ENCODE data around the gene HFE.
A peak's percentile ranks its signal among the peaks of the same experiment; 100 is the strongest.
"Not testable (repeated sequence)": the region's sequence is repeated elsewhere in the genome, so short reads cannot be mapped to it uniquely, and the experiment has no call there.

HFE gene, protein sequence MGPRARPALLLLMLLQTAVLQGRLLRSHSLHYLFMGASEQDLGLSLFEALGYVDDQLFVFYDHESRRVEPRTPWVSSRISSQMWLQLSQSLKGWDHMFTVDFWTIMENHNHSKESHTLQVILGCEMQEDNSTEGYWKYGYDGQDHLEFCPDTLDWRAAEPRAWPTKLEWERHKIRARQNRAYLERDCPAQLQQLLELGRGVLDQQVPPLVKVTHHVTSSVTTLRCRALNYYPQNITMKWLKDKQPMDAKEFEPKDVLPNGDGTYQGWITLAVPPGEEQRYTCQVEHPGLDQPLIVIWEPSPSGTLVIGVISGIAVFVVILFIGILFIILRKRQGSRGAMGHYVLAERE

DNA sequence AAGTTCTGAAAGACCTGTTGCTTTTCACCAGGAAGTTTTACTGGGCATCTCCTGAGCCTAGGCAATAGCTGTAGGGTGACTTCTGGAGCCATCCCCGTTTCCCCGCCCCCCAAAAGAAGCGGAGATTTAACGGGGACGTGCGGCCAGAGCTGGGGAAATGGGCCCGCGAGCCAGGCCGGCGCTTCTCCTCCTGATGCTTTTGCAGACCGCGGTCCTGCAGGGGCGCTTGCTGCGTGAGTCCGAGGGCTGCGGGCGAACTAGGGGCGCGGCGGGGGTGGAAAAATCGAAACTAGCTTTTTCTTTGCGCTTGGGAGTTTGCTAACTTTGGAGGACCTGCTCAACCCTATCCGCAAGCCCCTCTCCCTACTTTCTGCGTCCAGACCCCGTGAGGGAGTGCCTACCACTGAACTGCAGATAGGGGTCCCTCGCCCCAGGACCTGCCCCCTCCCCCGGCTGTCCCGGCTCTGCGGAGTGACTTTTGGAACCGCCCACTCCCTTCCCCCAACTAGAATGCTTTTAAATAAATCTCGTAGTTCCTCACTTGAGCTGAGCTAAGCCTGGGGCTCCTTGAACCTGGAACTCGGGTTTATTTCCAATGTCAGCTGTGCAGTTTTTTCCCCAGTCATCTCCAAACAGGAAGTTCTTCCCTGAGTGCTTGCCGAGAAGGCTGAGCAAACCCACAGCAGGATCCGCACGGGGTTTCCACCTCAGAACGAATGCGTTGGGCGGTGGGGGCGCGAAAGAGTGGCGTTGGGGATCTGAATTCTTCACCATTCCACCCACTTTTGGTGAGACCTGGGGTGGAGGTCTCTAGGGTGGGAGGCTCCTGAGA is at the start of gene HFE:
Gene HFE (plus strand): TSS at position 146 of the 832 bp plus-strand sequence. CDS start 12 bp downstream, at position 158.
- peaks cover 9% of the 10 kb centered on the region for H3K36me3 Mint-ChIP-seq
- peaks cover 41% of the 10 kb centered on the region for H3K4me1 Mint-ChIP-seq
- no peaks in the 10 kb centered on the region for H3K27me3 Mint-ChIP-seq
- peaks cover under 1% of the 10 kb centered on the region for H3K9me3 Mint-ChIP-seq
- H3K4me3 Mint-ChIP-seq: peak within 1 kb of the TSS; percentile 93
- peak within 1 kb of the TSS; percentile 85 for H3K27ac Mint-ChIP-seq
- peak; percentile 60 for ATAC-seq

DNA sequence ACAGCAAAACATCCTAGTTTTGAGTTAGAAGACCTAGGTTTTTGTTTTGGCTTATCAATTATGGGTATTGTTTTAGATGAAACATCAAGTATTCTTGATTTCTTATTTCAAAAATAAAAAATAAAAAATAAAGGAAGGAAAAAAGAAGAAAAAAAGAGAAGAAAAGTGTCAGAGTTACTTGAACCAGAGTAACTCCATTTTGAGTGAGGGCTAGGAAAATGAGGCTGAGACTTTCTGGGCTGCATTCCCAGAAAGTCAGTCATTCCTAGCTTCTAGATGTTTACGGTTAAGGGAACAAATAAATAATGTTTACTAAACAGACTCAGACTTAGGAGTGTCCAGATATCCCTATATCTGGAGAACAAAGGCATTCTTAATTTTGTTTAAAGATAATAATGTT is 45.3 kb upstream of the HFE start:
- Mint-ChIP-seq H3K9me3 (peaks cover 2% of the 10 kb centered on the region), H3K27me3 (no peaks in the 10 kb centered on the region), H3K4me3 (no peak overlapping the region), H3K27ac (peak overlapping the region; percentile 95), H3K36me3 (no peaks in the 10 kb centered on the region), H3K4me1 (peaks cover 22% of the 10 kb centered on the region)
- ATAC-seq: no peak

DNA sequence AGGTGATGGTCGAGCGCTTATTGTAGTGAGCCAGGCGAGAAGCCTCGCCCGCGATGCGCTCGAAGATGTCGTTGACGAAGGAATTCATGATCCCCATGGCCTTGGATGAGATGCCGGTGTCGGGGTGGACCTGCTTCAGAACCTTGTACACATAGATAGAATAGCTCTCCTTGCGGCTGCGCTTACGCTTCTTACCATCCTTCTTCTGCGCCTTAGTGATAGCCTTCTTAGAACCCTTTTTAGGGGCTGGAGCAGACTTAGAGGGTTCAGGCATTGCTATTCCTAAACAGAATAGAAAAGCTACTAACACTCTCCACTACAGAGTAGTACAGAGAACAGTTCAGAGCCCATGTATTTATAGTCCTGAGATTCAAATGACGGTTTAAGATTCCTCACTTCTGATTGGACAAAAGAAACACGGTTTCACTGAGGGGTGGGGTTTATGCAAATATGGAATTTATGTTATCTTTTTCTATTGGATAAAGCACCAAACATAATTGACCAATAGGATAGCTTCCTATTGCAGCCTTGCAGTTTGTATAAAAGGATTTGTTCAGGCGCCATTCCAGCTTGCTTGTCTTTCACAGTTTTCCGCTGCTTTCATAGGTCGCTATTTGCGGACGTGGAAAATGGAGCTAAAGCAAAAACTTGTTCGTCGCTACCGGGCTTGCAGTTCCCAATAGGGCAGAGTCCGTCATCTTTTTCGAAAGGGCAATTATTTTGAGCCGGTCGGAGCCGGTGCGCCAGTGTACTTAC is 43.7 kb upstream of the HFE start:
- no peaks in the 10 kb centered on the region for H3K36me3 Mint-ChIP-seq
- H3K27me3 Mint-ChIP-seq: no peaks in the 10 kb centered on the region
- peaks cover 22% of the 10 kb centered on the region for H3K4me1 Mint-ChIP-seq
- ATAC-seq: peak; percentile 89
- peaks cover 2% of the 10 kb centered on the region for H3K9me3 Mint-ChIP-seq
- H3K27ac Mint-ChIP-seq: peak overlapping the region; percentile 95
- peak overlapping the region; percentile 80 for H3K4me3 Mint-ChIP-seq

DNA sequence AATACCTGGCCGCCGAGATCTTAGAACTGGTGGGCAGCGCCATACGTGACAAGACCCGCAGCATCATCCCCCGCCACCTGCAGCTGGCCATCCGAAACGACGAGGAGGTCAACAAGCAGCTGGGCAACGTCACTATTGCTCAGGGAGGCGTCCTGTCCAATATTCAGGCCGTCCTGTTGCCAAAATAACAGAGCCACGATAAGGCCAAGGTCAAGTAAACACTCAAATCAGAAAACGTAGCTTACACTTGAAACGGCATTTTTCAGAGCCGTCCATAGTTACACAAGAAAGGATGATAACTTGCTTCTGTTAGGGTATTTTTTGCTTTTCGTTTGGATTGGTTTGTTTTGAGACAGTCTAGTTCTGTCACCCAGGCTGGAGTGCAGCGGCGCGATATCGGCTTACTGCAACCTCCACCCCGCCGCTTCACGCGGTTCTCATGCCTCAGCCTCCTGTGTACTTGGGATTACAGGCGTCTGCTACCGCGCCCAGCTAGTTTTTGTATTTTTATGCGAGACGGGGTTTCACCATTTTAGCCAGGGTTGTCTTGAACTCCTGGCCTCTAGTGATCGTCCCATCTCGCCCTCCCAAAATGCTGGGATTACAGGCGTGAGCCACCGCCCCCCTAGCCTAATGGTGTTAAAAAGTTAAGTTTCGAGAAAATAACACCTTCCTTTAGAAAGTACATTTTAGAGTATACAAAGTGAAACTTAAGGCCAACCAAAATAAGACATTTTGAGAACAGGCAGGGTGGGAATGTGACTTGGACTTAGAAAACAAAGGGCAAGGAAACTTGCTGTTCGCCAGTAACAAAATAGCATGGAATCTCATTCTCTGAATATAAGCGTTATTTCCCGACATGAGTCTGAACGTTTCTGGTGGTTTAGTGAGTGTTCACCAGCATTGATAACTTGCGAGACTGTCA is 42.8 kb upstream of the HFE start:
- Mint-ChIP-seq H3K4me1 (peaks cover 22% of the 10 kb centered on the region), H3K4me3 (peak overlapping the region; percentile 80), H3K27me3 (no peaks in the 10 kb centered on the region), H3K36me3 (no peaks in the 10 kb centered on the region), H3K9me3 (peaks cover 2% of the 10 kb centered on the region), H3K27ac (peak overlapping the region; percentile 95)
- ATAC-seq: peak; percentile 57

DNA sequence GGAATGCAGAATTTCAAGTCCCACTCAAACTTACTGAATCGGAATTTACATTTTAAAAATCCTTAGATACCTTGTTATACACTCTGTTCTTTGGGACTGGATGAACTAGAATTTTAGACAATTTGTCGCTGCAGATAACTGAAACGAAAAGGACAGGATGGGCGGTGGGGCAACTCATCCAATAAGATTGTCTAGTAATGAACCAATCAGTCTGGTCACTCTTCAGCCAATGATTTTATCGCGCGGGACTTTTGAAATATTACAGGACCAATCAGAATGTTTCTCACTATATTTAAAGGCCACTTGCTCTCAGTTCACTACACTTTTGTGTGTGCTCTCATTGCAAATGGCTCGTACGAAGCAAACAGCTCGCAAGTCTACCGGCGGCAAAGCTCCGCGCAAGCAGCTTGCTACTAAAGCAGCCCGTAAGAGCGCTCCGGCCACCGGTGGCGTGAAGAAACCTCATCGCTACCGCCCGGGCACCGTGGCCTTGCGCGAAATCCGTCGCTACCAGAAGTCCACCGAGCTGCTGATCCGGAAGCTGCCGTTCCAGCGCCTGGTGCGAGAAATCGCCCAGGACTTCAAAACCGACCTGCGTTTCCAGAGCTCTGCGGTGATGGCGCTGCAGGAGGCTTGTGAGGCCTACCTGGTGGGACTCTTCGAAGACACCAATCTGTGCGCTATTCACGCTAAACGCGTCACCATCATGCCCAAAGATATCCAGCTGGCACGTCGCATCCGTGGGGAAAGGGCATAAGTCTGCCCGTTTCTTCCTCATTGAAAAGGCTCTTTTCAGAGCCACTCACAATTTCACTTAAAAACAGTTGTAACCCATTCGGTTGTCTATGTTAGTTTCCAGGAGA is 41.9 kb upstream of the HFE start:
- peak; percentile 79 for ATAC-seq

DNA sequence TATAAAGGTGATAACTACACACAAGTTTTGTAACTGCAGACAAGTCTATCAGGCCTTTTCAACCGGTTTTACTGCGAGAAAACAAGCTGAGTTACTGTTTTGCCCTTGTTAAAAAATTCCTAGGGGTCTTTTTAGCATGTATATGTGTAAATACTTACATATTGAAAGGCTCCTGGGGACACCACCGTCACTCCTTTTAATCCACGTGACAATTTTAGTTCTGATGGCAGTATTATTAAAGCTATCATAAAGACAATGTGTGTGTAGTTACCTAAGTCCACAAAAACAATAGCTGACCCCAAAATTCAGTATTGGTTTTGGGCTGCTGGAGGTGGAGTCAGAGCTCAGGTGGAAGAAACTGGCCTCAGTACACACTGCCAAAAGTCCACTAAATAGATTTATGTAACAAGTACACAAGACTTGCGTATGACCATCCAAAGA is 41.3 kb upstream of the HFE start:
- Mint-ChIP-seq H3K4me3 (peak overlapping the region; percentile 80), H3K9me3 (peaks cover 2% of the 10 kb centered on the region), H3K36me3 (no peaks in the 10 kb centered on the region), H3K27me3 (no peaks in the 10 kb centered on the region), H3K27ac (peak overlapping the region; percentile 95), H3K4me1 (peaks cover 22% of the 10 kb centered on the region)
- no peak for ATAC-seq

More for the DNA sequence above, 41.9 kb upstream of the HFE start:
- Mint-ChIP-seq H3K4me1 (peaks cover 22% of the 10 kb centered on the region), H3K36me3 (no peaks in the 10 kb centered on the region), H3K4me3 (peak overlapping the region; percentile 80), H3K9me3 (peaks cover 2% of the 10 kb centered on the region), H3K27ac (peak overlapping the region; percentile 95), H3K27me3 (no peaks in the 10 kb centered on the region)

DNA sequence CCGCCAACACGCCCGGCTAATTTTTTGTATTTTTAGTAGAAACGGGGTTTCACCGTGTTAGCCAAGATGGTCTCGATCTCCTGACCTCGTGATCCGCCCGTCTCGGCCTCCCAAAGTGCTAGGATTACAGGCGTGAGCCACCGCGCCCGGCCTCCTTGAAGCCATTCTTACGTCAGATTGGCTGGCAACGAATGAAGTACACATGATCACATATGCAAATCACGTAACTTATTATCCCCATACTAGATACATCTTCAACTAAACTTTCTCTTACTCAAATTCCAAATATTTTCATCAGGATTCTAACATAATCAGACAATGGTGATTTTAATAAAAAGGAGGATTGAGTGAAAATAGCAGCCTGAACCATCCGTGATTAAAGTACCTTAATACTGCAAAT is 39.9 kb upstream of the HFE start:
- H3K27me3 Mint-ChIP-seq, H3K27ac Mint-ChIP-seq, H3K9me3 Mint-ChIP-seq, H3K36me3 Mint-ChIP-seq, H3K4me3 Mint-ChIP-seq, ATAC-seq: not testable (repeated sequence)
- H3K4me1 Mint-ChIP-seq: peaks cover 22% of the 10 kb centered on the region

DNA sequence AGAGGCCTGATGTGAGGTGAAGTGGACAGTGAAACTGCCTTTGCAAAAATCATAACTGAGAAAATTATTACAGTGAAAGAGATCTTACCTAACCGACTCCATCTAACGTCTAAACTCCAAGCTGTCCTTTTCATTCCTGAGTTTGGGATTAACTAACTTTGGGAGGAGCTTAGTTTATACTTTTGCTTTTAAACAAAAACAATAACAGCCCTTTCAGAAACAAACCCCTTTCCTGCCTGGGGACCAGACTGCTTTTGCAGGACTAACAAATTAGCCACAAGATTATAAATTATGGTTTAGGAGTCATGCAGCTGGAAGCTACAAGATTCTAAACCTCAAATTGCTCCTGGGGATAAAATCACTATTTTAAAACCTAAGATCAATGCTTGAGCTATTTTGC is 38.6 kb upstream of the HFE start:
- Mint-ChIP-seq H3K36me3 (no peaks in the 10 kb centered on the region), H3K9me3 (no peaks in the 10 kb centered on the region), H3K4me3 (no peak overlapping the region), H3K27ac (no peak overlapping the region), H3K27me3 (no peaks in the 10 kb centered on the region), H3K4me1 (peaks cover 16% of the 10 kb centered on the region)
- no peak for ATAC-seq

DNA sequence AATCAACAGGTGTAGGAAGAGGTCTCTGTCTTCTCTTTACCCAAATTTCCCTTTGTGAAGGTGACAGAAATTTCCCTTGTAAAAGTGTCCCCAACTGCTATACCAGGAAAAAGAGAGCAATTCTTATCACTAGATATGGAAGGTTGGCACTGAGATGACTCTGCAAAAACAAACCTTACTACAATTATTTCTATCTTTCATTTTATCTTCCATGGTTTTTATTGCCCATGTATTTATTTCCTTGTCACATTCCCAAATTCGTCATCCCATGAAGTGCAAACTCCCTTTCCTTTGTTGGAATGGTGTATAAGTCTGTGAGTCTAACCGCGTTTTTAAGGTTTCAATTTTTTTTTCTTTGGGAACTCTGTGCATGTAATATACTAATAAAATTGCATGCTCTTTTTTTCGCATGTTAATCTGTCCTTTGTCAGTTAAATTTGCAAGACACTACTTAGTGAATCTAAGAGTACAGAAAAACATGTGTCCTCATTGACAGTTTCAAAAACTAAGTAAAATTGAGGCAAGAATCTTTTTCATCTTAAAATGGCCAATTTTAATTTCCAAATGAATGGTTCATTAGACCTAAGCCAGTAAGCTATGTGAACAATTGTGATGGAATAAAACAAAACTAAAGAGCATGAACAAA is 35.4 kb upstream of the HFE start:
- no peak for ATAC-seq
- Mint-ChIP-seq H3K9me3 (no peaks in the 10 kb centered on the region), H3K27ac (no peak overlapping the region), H3K27me3 (no peaks in the 10 kb centered on the region), H3K4me3 (no peak overlapping the region), H3K4me1 (peaks cover 10% of the 10 kb centered on the region), H3K36me3 (no peaks in the 10 kb centered on the region)

DNA sequence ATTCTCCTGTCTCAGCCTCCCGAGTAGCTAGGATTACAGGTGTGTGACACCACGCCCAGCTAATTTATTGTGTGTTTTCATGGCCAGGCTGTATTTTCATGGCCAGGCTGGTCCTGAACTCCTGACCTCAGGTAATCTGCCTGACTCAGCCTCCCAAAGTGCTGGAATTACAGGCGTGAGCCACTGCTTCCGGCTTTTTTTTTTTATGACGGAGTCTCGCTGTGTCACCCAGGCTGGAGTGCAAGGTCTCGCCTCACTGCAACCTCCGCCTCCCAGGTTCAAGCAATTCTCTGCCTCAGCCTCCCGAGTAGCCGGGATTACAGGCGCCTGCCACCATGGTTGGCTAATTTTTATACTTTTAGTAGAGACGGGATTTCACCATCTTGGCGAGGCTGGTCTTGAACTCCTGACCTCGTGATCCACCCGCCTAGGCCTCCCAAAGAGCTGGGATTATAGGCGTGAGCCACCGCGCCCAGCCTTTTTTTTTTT is 34.4 kb upstream of the HFE start:
- not testable (repeated sequence) for H3K36me3 Mint-ChIP-seq, H3K9me3 Mint-ChIP-seq, H3K4me3 Mint-ChIP-seq, H3K27ac Mint-ChIP-seq, ATAC-seq, H3K27me3 Mint-ChIP-seq
- peaks cover 13% of the 10 kb centered on the region for H3K4me1 Mint-ChIP-seq

DNA sequence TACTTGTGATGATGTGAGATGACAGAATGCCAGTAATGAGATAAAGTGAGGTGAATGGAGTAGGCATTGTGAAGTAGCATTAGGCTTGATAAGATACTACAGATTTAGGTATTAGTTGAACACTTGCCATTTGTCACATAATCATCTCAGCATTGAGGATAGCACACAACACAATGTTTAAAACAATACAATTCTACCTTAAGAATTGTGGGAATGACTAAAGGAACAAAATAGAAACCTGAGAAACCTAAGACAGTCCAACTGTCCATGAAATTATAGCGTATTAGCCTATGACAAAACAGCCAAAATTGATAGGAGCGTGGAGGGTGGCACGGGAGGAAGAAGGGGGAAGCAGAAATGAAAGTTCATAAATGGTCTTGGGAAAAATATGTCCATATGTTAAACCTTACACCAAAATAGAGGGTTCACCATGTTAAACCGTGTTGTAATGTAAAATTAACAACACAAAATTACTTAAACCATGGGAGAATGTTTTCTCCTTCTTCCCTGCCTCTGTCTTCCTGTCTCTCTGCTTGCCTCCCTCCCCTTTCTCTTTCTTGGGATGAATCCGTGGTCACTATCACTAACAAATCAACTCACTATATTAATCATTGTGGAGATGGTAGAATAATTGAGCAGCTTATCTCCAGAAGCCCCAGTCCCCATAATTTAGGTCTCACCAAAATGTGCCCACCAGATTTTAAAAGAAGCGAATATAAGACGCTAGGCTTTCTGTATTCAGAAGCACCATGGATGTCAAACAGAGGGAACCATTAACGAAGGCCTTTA is 33.0 kb upstream of the HFE start:
- H3K27me3 Mint-ChIP-seq: no peaks in the 10 kb centered on the region
- H3K9me3 Mint-ChIP-seq: no peaks in the 10 kb centered on the region
- no peaks in the 10 kb centered on the region for H3K36me3 Mint-ChIP-seq
- peak overlapping the region; percentile 87 for H3K4me3 Mint-ChIP-seq
- peak overlapping the region; percentile 92 for H3K27ac Mint-ChIP-seq
- ATAC-seq: no peak
- H3K4me1 Mint-ChIP-seq: peaks cover 15% of the 10 kb centered on the region

DNA sequence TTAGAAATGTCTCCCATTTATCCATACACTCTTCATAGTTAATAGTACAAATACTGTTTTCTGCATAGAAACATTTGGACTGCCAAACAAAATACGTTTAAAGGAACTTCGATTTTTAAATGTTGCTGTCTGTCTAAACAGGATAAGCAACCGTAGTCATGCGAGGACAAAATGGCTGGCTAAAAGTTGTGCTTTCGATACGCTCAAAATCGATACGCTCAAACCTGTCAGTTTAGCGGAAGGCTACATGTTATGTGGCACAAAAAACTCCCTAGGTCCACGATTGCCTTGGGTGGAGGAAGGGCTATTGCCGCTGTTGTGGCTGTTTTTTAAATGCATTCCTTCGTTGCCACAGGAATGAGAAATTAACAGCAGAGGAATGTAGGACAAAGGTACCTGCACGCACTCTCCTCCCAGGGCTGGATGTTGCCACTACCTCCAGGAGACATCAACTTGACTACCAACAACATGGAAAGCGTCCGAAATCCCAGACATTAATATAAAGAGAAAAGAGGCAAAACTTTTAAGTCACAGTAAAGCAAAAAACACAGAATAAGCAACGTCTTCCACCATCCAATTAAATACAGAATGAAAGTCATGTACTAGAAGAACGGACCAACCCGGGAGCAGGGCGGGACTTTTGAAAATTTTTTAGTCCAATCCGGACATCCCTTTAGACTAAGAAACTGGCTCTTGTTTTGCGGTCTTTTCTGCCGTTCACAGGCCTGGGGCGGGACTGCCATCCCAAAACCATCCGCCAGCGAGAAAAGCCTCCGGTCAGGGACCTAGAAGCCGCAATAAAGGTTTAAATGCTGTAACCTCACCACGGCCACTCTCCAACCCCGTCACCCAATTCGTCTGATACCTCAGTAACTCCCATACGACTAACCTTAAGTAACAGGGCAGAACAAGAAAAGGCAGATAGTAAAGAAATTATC is 32.2 kb upstream of the HFE start:
- ATAC-seq: peak; percentile 85
- H3K27me3 Mint-ChIP-seq: no peaks in the 10 kb centered on the region
- H3K27ac Mint-ChIP-seq: peak overlapping the region; percentile 92
- peak overlapping the region; percentile 87 for H3K4me3 Mint-ChIP-seq
- no peaks in the 10 kb centered on the region for H3K9me3 Mint-ChIP-seq
- H3K4me1 Mint-ChIP-seq: peaks cover 15% of the 10 kb centered on the region
- no peaks in the 10 kb centered on the region for H3K36me3 Mint-ChIP-seq
